NCI-H82 (cell line): ENCODE results near the gene ZGPAT.
A peak's percentile ranks its signal among the peaks of the same experiment; 100 is the strongest.

Experiments used
- DNase-seq: peaks from one replicate; lab custom pipeline; 2025; lab: John Stamatoyannopoulos, UW

The ZGPAT gene

GRCh38 chr20:63744574-63745423, 37.0 kb downstream of the ZGPAT start:
- DNase-seq: no peak

- DNase-seq: no peak
Measured at GRCh38 chr20:63745424-63745805, 37.6 kb downstream of the ZGPAT start.

- no peak for DNase-seq
Measured at GRCh38 chr20:63745961-63746731, 38.3 kb downstream of the ZGPAT start.

GRCh38 chr20:63746751-63747315, 39.0 kb downstream of the ZGPAT start:
- no peak for DNase-seq

- no peak for DNase-seq
Measured at GRCh38 chr20:63747622-63748069, 39.8 kb downstream of the ZGPAT start.

GRCh38 chr20:63748070-63748933, 40.5 kb downstream of the ZGPAT start:
- DNase-seq: no peak

GRCh38 chr20:63748934-63749270, 41.1 kb downstream of the ZGPAT start:
- DNase-seq: no peak

GRCh38 chr20:63749597-63750508, 42.0 kb downstream of the ZGPAT start:
- DNase-seq: no peak

- DNase-seq: peak; percentile 79
Measured at GRCh38 chr20:63750807-63751470, 43.1 kb downstream of the ZGPAT start.

GRCh38 chr20:63751471-63752271, 43.8 kb downstream of the ZGPAT start:
- DNase-seq: peak; percentile 76

GRCh38 chr20:63752411-63753101, 44.7 kb downstream of the ZGPAT start:
- DNase-seq: peak; percentile 78

- no peak for DNase-seq
Measured at GRCh38 chr20:63753381-63753780, 45.5 kb downstream of the ZGPAT start.

- DNase-seq: no peak
Measured at GRCh38 chr20:63754008-63754407, 46.2 kb downstream of the ZGPAT start.

- DNase-seq: no peak
Measured at GRCh38 chr20:63755933-63756647, 48.3 kb downstream of the ZGPAT start.

GRCh38 chr20:63756648-63756991, 48.8 kb downstream of the ZGPAT start:
- DNase-seq: no peak

- no peak for DNase-seq
Measured at GRCh38 chr20:63758152-63758551, 50.3 kb downstream of the ZGPAT start.

GRCh38 chr20:63759377-63759901, 51.6 kb downstream of the ZGPAT start:
- DNase-seq: no peak
